ENCODE results near the gene SNORC.

DNA sequence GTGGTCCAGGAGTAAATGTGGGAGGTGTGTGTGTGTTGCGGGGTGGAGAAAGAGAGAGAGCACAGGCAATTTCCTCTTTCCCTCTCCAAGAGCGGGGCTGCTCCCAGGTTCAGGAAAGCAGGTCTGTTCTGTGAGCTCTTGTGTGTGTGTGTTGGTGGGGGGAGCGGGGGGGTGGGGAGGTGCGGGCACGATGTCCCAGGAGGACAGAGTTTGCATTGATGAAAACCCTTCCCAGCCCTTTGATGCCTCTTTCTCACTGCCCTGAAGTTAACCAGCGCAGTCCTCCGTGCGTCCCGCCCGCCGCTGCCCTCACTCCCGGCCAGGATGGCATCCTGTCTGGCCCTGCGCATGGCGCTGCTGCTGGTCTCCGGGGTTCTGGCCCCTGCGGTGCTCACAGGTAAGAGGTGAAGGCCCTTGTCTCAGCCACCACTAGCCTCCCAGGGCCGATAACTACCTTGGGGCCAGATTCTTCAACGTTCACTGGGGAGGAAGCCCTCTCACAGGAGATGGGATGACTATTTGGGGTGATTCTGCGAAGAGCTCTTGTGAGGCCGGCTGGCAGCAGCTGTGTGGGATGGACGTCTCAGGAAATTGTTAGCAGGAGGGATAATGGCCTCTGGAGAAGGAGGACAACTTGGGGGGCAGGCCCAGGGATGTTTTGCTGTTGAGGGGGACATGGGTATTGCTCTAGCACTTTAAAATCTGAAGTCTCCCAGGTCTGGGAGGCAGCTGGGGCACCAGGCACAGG is at the start of gene SNORC:
- TF ChIP-seq YY1 (IDR thresholded peaks at IDR 0.05; ENCODE audit: insufficient read depth, insufficient read length) = no peak
- TF ChIP-seq ZNF274 (IDR thresholded peaks at IDR 0.05; ENCODE audit: low read depth, low read length) = no peak

Measured in NT2/D1 (cell line).